CD4-positive, alpha-beta T cell (primary cell): Measurements from ENCODE around the gene PEF1. TPM values are rescaled to one million over a fixed set of nuclear protein-coding genes. Genes with fewer than 3 reads are reported as not detected.

Experiments
- ATAC-seq: fragments of 200-7000 bp; cut with Tn5 transposase; one replicate; pipeline ENCODE4 v1.10.0; 2022; ENCODE audit warnings: mild to moderate bottlenecking; ENCODE audit not compliant: poor library complexity
- CTCF ChIA-PET: fragments of 350-600 bp; sonication (Branson Sonifier 250); formaldehyde crosslinking; loops from one replicate; lab custom pipeline; 2021; ENCODE audit warnings: antibody characterized with exemption, inconsistent platforms; lab: Charles Lee
- POLR2A ChIA-PET: fragments of 350-600 bp; sonication (Branson Sonifier 250); formaldehyde crosslinking; loops from one replicate; lab custom pipeline; 2021; ENCODE audit warnings: antibody characterized with exemption, inconsistent platforms; lab: Charles Lee
- DNase-seq, 14 experiments: peaks; one replicate each; pipeline ENCODE4 v3.0.0-alpha.2; 2013 to 2020; ENCODE audit warnings: mixed read lengths in 2 of 14
- H3K27ac ChIP-seq, 2 donors: one replicate each; pipeline versions ENCODE4 v1.5.1 to v1.7.0; 2013; ENCODE audit warnings: low read length in 2 of 2, low read depth in 1 of 2, mild to moderate bottlenecking in 1 of 2
- H3K27me3 ChIP-seq, 2 experiments: 1 replicate in 1 of 2; 2 replicates in 1 of 2; pipeline versions ENCODE4 v1.6.1 to v1.7.0; 2013; ENCODE audit warnings: low read length in 2 of 2, control low read depth in 1 of 2, mild to moderate bottlenecking in 1 of 2, moderate library complexity in 1 of 2; ENCODE audit not compliant: insufficient read depth in 2 of 2, control insufficient read depth in 1 of 2
- H3K36me3 ChIP-seq: one replicate; pipeline ENCODE4 v1.6.1; 2013; ENCODE audit warnings: low read length, control low read depth; ENCODE audit not compliant: insufficient read depth
- H3K4me1 ChIP-seq: one replicate; pipeline ENCODE4 v1.6.1; 2013; ENCODE audit warnings: low read length, control low read depth; ENCODE audit not compliant: insufficient read depth
- H3K4me3 ChIP-seq: one replicate; pipeline ENCODE4 v1.5.1; 2013; ENCODE audit warnings: mild to moderate bottlenecking, low read length, moderate library complexity
- H3K9me3 ChIP-seq, 2 experiments: 1 replicate in 1 of 2; 2 replicates in 1 of 2; pipeline versions ENCODE4 v1.6.1 to v1.7.0; 2013; ENCODE audit warnings: low read length in 2 of 2, mild to moderate bottlenecking in 2 of 2, control low read depth in 1 of 2, moderate library complexity in 1 of 2; ENCODE audit not compliant: control insufficient read depth in 1 of 2, insufficient read depth in 1 of 2
- H3K27ac Mint-ChIP-seq: one replicate; pipeline ENCODE4 v1.8.0; 2020; ENCODE audit warnings: mixed read lengths
- H3K27me3 Mint-ChIP-seq: one replicate; pipeline ENCODE4 v1.8.0; 2021; ENCODE audit warnings: mixed read lengths
- H3K36me3 Mint-ChIP-seq: one replicate; pipeline ENCODE4 v1.8.0; 2021; ENCODE audit warnings: low read depth, mixed read lengths
- H3K4me1 Mint-ChIP-seq: one replicate; pipeline ENCODE4 v1.8.0; 2021; ENCODE audit warnings: low read depth, mixed read lengths
- H3K4me3 Mint-ChIP-seq: one replicate; pipeline ENCODE4 v1.8.0; 2020; ENCODE audit warnings: mild to moderate bottlenecking, mixed read lengths
- H3K9me3 Mint-ChIP-seq: one replicate; pipeline ENCODE4 v1.8.0; 2020; ENCODE audit warnings: mixed read lengths
- intact Hi-C, 2 experiments: fragments of 100-400 bp; cut with DNase I in 1 of 2; cut with micrococcal nuclease in 1 of 2; formaldehyde crosslinking; loops; one replicate each; pipeline versions ENCODE4 v1.15.1 to v1.9.0; 2023 to 2025; cut with DNase I, micrococcal nuclease
- total RNA-seq, 174 experiments: library from RNA in 2 of 174; stranded (reverse) in 2 of 174; gene quantifications; one replicate each; pipeline ENCODE4 v1.2.3 and lab custom pipeline; 2021 to 2026
- TF ChIP-seq, protein P1 (sequence below): fragments of 200-600 bp; IDR thresholded peaks from one replicate; pipeline ENCODE4 v1.8.0; 2022; ENCODE audit warnings: antibody characterized with exemption, mild to moderate bottlenecking

PEF1 gene
- total RNA-seq, 2 experiments from 2014 or later, result 42.3 to 45.9 TPM

GRCh38 chr1:31679676-31680230 is 35.1 kb upstream of the PEF1 start:
- H3K27ac Mint-ChIP-seq, result no peak overlapping the region
- Histone ChIP-seq H3K9me3 (peaks cover 0 to 7% of the 10 kb centered on the region in 2 experiments), H3K36me3 (no peaks in the 10 kb centered on the region), H3K4me3 (no peak overlapping the region), H3K27me3 (peaks cover 0 to 3% of the 10 kb centered on the region in 2 experiments), H3K27ac (no peak overlapping the region), H3K4me1 (no peaks in the 10 kb centered on the region)
- no peaks in the 10 kb centered on the region for H3K4me1 Mint-ChIP-seq
- ChIA-PET CTCF (no interaction called here), POLR2A (no interaction called here)
- no peaks in the 10 kb centered on the region for H3K36me3 Mint-ChIP-seq
- H3K27me3 Mint-ChIP-seq, result peaks cover 6% of the 10 kb centered on the region
- no peaks in the 10 kb centered on the region for H3K9me3 Mint-ChIP-seq
- DNase-seq (no peak), ATAC-seq (no peak)
- no peak overlapping the region for H3K4me3 Mint-ChIP-seq
- TF ChIP-seq, protein P1, sequence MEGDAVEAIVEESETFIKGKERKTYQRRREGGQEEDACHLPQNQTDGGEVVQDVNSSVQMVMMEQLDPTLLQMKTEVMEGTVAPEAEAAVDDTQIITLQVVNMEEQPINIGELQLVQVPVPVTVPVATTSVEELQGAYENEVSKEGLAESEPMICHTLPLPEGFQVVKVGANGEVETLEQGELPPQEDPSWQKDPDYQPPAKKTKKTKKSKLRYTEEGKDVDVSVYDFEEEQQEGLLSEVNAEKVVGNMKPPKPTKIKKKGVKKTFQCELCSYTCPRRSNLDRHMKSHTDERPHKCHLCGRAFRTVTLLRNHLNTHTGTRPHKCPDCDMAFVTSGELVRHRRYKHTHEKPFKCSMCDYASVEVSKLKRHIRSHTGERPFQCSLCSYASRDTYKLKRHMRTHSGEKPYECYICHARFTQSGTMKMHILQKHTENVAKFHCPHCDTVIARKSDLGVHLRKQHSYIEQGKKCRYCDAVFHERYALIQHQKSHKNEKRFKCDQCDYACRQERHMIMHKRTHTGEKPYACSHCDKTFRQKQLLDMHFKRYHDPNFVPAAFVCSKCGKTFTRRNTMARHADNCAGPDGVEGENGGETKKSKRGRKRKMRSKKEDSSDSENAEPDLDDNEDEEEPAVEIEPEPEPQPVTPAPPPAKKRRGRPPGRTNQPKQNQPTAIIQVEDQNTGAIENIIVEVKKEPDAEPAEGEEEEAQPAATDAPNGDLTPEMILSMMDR, result no peak
- intact Hi-C loops, result no loop called here

DNA sequence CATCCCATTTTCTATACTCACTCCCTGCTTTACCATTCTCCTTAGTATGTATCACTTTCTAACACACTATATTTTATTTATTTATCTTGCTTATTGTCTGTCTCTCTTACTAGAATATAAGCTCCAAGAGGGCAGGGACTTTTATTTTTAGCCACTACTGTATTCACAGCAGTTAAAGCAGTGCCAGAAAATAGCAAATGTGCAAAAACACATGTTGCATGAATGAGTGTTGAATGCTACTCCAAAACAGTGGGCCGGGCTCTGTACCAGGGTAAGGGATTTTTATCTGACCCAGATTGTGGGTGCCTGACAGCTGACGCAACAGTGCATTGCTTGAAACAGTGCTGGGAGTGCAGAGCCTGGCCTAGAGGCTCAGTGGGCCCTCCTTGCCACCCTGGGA is 34.4 kb upstream of the PEF1 start:
- no peaks in the 10 kb centered on the region for H3K27me3 ChIP-seq
- no peak for DNase-seq
- ChIA-PET CTCF (no interaction called here), POLR2A (no interaction called here)
- H3K9me3 ChIP-seq, result peaks cover 0 to 6% of the 10 kb centered on the region in 2 experiments
- TF ChIP-seq, protein P1, result no peak
- no peaks in the 10 kb centered on the region for H3K36me3 ChIP-seq
- Mint-ChIP-seq H3K27ac (no peak overlapping the region), H3K36me3 (no peaks in the 10 kb centered on the region), H3K4me3 (no peak overlapping the region), H3K27me3 (peaks cover 5% of the 10 kb centered on the region), H3K4me1 (no peaks in the 10 kb centered on the region), H3K9me3 (no peaks in the 10 kb centered on the region)
- H3K4me1 ChIP-seq, result no peaks in the 10 kb centered on the region
- intact Hi-C loops, result no loop called here
- no peak for ATAC-seq
- no peak overlapping the region for H3K4me3 ChIP-seq
- H3K27ac ChIP-seq, result no peak overlapping the region

- no peak overlapping the region for H3K27ac Mint-ChIP-seq
- Histone ChIP-seq H3K27me3 (no peaks in the 10 kb centered on the region), H3K4me3 (no peak overlapping the region), H3K9me3 (peaks cover 0 to 2% of the 10 kb centered on the region in 2 experiments), H3K27ac (no peak overlapping the region), H3K4me1 (no peaks in the 10 kb centered on the region), H3K36me3 (no peaks in the 10 kb centered on the region)
- H3K36me3 Mint-ChIP-seq, result no peaks in the 10 kb centered on the region
- POLR2A ChIA-PET, result no interaction called here
- intact Hi-C loops, result no loop called here
- no peaks in the 10 kb centered on the region for H3K4me1 Mint-ChIP-seq
- ATAC-seq (no peak), DNase-seq (no peak)
- no peaks in the 10 kb centered on the region for H3K9me3 Mint-ChIP-seq
- CTCF ChIA-PET, result no interaction called here
- TF ChIP-seq, protein P1, result no peak
- H3K27me3 Mint-ChIP-seq, result peaks cover 5% of the 10 kb centered on the region
- no peak overlapping the region for H3K4me3 Mint-ChIP-seq
These were observed 34.0 kb upstream of the PEF1 start for GRCh38 chr1:31678681-31679080.
